GM12878 (cell line): ENCODE results near the gene C1GALT1. TPM values are rescaled to one million over a fixed set of nuclear protein-coding genes. Genes with fewer than 3 reads are reported as not detected.

Experiments used
- ATAC-seq: fragments of 200-7000 bp; cut with Tn5 transposase; 3 replicates; pipeline ENCODE4 v1.9.1; 2020; ENCODE audit warnings: mild to moderate bottlenecking, moderate library complexity
- BruUV-seq: library from RNA; stranded (reverse); fragments of 400-500 nt; replicated peaks from 2 replicates; lab custom pipeline; 2021; lab: Mats Ljungman, UMichigan
- CTCF ChIA-PET: fragments of 300-600 bp; sonication (Branson Sonifier 250); formaldehyde crosslinking; extraction: SDS; loops from one replicate; lab custom pipeline; 2021; ENCODE audit warnings: inconsistent platforms; lab: Yijun Ruan, JAX
- POLR2A ChIA-PET: fragments of 350-600 bp; formaldehyde crosslinking; extraction: SDS; loops from one replicate; lab custom pipeline; 2021; ENCODE audit warnings: inconsistent platforms; lab: Charles Lee
- RAD21 ChIA-PET: fragments of 300-600 bp; sonication (Branson Sonifier 250); formaldehyde crosslinking; loops from one replicate; lab custom pipeline; 2023; ENCODE audit warnings: antibody characterized with exemption; ENCODE audit not compliant: unreplicated experiment; lab: Charles Lee
- SMC1A ChIA-PET: fragments of 300-600 bp; sonication (Branson Sonifier 250); formaldehyde crosslinking; loops from one replicate; lab custom pipeline; 2023; ENCODE audit not compliant: unreplicated experiment, uncharacterized antibody; lab: Charles Lee
- DNase-seq: peaks from one replicate; pipeline ENCODE4 v3.0.0-alpha.2; 2011; ENCODE audit warnings: low read depth, low spot score
- FAIRE-seq: peaks from 3 replicates; lab custom pipeline; 2011; peaks lifted over from hg19 to GRCh38; lab: Jason Lieb, UNC
- H2AFZ ChIP-seq: 2 replicates; pipeline ENCODE4 v1.6.0; 2011; ENCODE audit warnings: low read depth, low read length, control low read depth; ENCODE audit not compliant: control insufficient read depth
- H3K27ac ChIP-seq: 2 replicates; pipeline ENCODE4 v1.5.1; 2011; ENCODE audit warnings: control low read depth; ENCODE audit not compliant: control insufficient read depth, insufficient read depth
- H3K27me3 ChIP-seq, 2 experiments: replicated peaks in 1 of 2; 2 replicates each; pipeline versions ENCODE4 v1.6.0 to v1.6.1; 2011; ENCODE audit warnings: low read length in 1 of 2; ENCODE audit not compliant: control insufficient read depth in 2 of 2, insufficient read depth in 2 of 2
- H3K36me3 ChIP-seq, 2 experiments: 2 replicates each; pipeline ENCODE4 v1.5.1; 2011; ENCODE audit warnings: low read length in 1 of 2; ENCODE audit not compliant: control insufficient read depth in 2 of 2, insufficient read depth in 2 of 2
- H3K4me1 ChIP-seq: 2 replicates; pipeline ENCODE4 v1.6.1; 2011; ENCODE audit warnings: mild to moderate bottlenecking, low read length, moderate library complexity, mixed read lengths; ENCODE audit not compliant: control insufficient read depth, insufficient read depth
- H3K4me2 ChIP-seq: 2 replicates; pipeline ENCODE4 v1.6.0; 2011; ENCODE audit warnings: control low read depth; ENCODE audit not compliant: control insufficient read depth, insufficient read depth
- H3K4me3 ChIP-seq: fragments of 200-600 bp; sonication (generic); 2 replicates; pipeline ENCODE4 v1.5.1; 2016
- H3K79me2 ChIP-seq: 2 replicates; pipeline ENCODE4 v1.6.0; 2011; ENCODE audit warnings: low read length; ENCODE audit not compliant: control insufficient read depth, insufficient read depth
- H3K9ac ChIP-seq: 2 replicates; pipeline ENCODE4 v1.8.0; 2011; ENCODE audit warnings: low read length, control low read depth, mixed read lengths; ENCODE audit not compliant: control insufficient read depth, insufficient read depth
- H3K9me3 ChIP-seq: replicated peaks from 3 replicates; pipeline ENCODE4 v1.5.1; 2011; ENCODE audit warnings: mild to moderate bottlenecking, low read length; ENCODE audit not compliant: control insufficient read depth, insufficient read depth
- H4K20me1 ChIP-seq: 2 replicates; pipeline ENCODE4 v1.6.0; 2011; ENCODE audit not compliant: control insufficient read depth, insufficient read depth
- ASH2L ChIP-seq: fragments of 300-600, 200-600 bp; sonication (generic); IDR thresholded peaks from 2 replicates; pipeline ENCODE4 v1.6.1; 2017; ENCODE audit warnings: low read depth, mild to moderate bottlenecking, borderline replicate concordance
- BRCA1 ChIP-seq: IDR thresholded peaks from 2 replicates; pipeline ENCODE4 v1.6.1; 2011; ENCODE audit warnings: low read depth, low read length, improper control_type of control experiment
- IKZF1 ChIP-seq: fragments of 450-650 bp; conservative IDR thresholded peaks from 2 replicates; pipeline ENCODE4 v1.6.1; 2017; ENCODE audit warnings: antibody characterized with exemption, mild to moderate bottlenecking
- NR2C1 ChIP-seq: fragments of 450-650 bp; IDR thresholded peaks from 2 replicates; pipeline ENCODE4 v1.6.1; 2017; ENCODE audit warnings: antibody characterized with exemption, mild to moderate bottlenecking, moderate library complexity
- PML ChIP-seq: IDR thresholded peaks from 2 replicates; pipeline ENCODE4 v1.6.1; 2012; ENCODE audit warnings: low read length, inconsistent platforms
- WGBS: methylation state at CpG from one replicate; pipeline ENCODE4 v1.1.6; 2016; ENCODE audit warnings: low lambda C conversion rate; ENCODE audit not compliant: insufficient replicate concordance, insufficient coverage; ENCODE audit errors: missing lambda C conversion rate; 5-methylcytosine and 5-hydroxymethylcytosine counted together
- in situ Hi-C: fragments of 300-500 bp; cut with MboI; formaldehyde crosslinking; loops from 9 replicates; pipeline ENCODE4 v1.14.3; 2018; ENCODE audit warnings: mixed read lengths
- intact Hi-C: fragments of 100-400 bp; cut with micrococcal nuclease; formaldehyde crosslinking; loops from one replicate; pipeline ENCODE4 v1.14.2; 2022; ENCODE audit not compliant: unreplicated experiment
- polyA plus RNA-seq, 11 experiments: library from polyadenylated mRNA; depleted of rRNA in 4 of 11; unstranded in 6 of 11; stranded (reverse) in 5 of 11; fragments of >200 nt; fragmentation: Nextera tagmentation in 4 of 11; fragmentation: Illumina TruSeq in 1 of 11; extraction: Ambion mirVana in 4 of 11; extraction: Trizol in 1 of 11; gene quantifications; 1 replicate in 1 of 11; 2 replicates in 10 of 11; pipeline versions ENCODE4 v1.2.1 to v1.2.3, GENCODE V29; 2011 to 2016; ENCODE audit warnings: inconsistent platforms in 2 of 11, missing spikeins in 2 of 11, low read depth in 1 of 11
- total RNA-seq, 4 experiments: library from RNA; depleted of rRNA in 3 of 4; stranded (reverse); fragments of >200 nt in 3 of 4; fragmentation: Illumina TruSeq in 1 of 4; extraction: Trizol in 1 of 4; gene quantifications; 2 replicates each; pipeline versions ENCODE4 v1.2.1 to v1.2.3, GENCODE V29; 2013 to 2021
- TF ChIP-seq, protein P1 (sequence below): fragments of 450-650 bp; IDR thresholded peaks from 2 replicates; pipeline ENCODE4 v1.6.1; 2014; ENCODE audit warnings: mild to moderate bottlenecking
- TF ChIP-seq, protein P2 (sequence below): IDR thresholded peaks from 2 replicates; pipeline ENCODE4 v1.6.1; 2011; ENCODE audit warnings: low read depth, low read length, improper control_type of control experiment, borderline replicate concordance

C1GALT1 gene
- total and polyA plus RNA-seq, 10 of the 15 experiments (the other 5 are each of a cell fraction or from before 2014, with no cell fraction given) = 1.6 to 25.0 (median 8.5) TPM

DNA sequence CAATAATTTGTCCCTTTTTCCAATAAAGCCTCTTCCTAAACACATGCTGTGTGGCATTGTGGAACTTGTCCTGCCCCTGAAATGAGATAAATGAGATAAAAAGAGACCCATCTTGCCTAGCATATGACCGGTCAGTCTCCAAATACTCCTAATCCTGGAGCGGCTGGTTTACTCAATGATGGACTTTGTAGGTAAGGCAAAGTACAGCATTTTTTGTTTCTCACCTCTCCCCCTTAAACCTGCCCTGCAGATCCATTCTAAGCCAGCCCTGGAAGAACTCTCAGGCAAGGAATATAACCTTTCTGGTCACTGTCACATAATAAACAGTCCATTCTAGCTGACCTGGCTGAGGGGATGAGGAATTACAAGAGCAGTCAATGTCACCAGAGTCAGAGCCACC is 110.7 kb downstream of the C1GALT1 start:
- Histone ChIP-seq H3K36me3 (no peaks in the 10 kb centered on the region), H2AFZ (no peak overlapping the region), H3K27me3 (no peaks in the 10 kb centered on the region), H3K9me3 (no peaks in the 10 kb centered on the region), H3K27ac (no peak overlapping the region), H3K4me1 (no peaks in the 10 kb centered on the region)
- ChIA-PET SMC1A (interaction anchor here (0.6 to 1.0 kb wide), 2 partner anchors 10 to 22 kb away, joined by 3 read pairs; no protein-coding TSS in a partner anchor), RAD21 (no interaction called here)
- no TSS peak for BruUV-seq
- TF ChIP-seq ASH2L = no peak
- TF ChIP-seq IKZF1 = no peak
- TF ChIP-seq, protein P1, sequence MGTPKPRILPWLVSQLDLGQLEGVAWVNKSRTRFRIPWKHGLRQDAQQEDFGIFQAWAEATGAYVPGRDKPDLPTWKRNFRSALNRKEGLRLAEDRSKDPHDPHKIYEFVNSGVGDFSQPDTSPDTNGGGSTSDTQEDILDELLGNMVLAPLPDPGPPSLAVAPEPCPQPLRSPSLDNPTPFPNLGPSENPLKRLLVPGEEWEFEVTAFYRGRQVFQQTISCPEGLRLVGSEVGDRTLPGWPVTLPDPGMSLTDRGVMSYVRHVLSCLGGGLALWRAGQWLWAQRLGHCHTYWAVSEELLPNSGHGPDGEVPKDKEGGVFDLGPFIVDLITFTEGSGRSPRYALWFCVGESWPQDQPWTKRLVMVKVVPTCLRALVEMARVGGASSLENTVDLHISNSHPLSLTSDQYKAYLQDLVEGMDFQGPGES = no peak
- TF ChIP-seq BRCA1 = no peak
- TF ChIP-seq PML = no peak
- no peak for TF ChIP-seq NR2C1
- TF ChIP-seq, protein P2, sequence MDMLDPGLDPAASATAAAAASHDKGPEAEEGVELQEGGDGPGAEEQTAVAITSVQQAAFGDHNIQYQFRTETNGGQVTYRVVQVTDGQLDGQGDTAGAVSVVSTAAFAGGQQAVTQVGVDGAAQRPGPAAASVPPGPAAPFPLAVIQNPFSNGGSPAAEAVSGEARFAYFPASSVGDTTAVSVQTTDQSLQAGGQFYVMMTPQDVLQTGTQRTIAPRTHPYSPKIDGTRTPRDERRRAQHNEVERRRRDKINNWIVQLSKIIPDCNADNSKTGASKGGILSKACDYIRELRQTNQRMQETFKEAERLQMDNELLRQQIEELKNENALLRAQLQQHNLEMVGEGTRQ = no peak
- TF ChIP-seq, all 136 proteins: peak for 0
- no peaks in the 10 kb centered on the region for H3K79me2 ChIP-seq
- no peak for DNase-seq
- CTCF ChIA-PET = interaction anchor here (0.7 kb wide), 1 partner anchor 712 kb away, joined by 3 read pairs; no protein-coding TSS in a partner anchor
- no peak overlapping the region for H3K9ac ChIP-seq
- intact Hi-C loops = loop anchor here (10.0 kb wide), 1 partner anchor 188 kb away; no protein-coding TSS in a partner anchor
- H3K4me3 ChIP-seq = no peak overlapping the region
- H4K20me1 ChIP-seq = no peaks in the 10 kb centered on the region
- no peak for FAIRE-seq
- ATAC-seq = no peak
- POLR2A ChIA-PET = no interaction called here
- in situ Hi-C loops = no loop called here
- WGBS = 94% methylated on average over 2 of the region's 2 CpGs
- no peak overlapping the region for H3K4me2 ChIP-seq
